IPS-18a (cell line): Measurements from ENCODE around the gene SCAPER.
"Not testable (repeated sequence)": the region's sequence is repeated elsewhere in the genome, so short reads cannot be mapped to it uniquely, and the experiment has no call there.

ENCODE experiments used
- H3K27ac ChIP-seq: one replicate; pipeline ENCODE4 v1.5.1; 2013; ENCODE audit warnings: low read length
- H3K27me3 ChIP-seq: one replicate; pipeline ENCODE4 v1.6.1; 2013; ENCODE audit warnings: mild to moderate bottlenecking, low read length; ENCODE audit not compliant: control insufficient read depth, insufficient read depth
- H3K36me3 ChIP-seq: one replicate; pipeline ENCODE4 v1.6.1; 2013; ENCODE audit warnings: low read depth, low read length; ENCODE audit not compliant: control insufficient read depth
- H3K4me1 ChIP-seq: one replicate; pipeline ENCODE4 v1.6.1; 2013; ENCODE audit warnings: low read depth, low read length; ENCODE audit not compliant: control insufficient read depth
- H3K4me3 ChIP-seq: one replicate; pipeline ENCODE4 v1.5.1; 2013; ENCODE audit warnings: low read length
- H3K9ac ChIP-seq: one replicate; pipeline ENCODE4 v1.6.1; 2013; ENCODE audit warnings: mild to moderate bottlenecking, low read length, moderate library complexity
- H3K9me3 ChIP-seq: one replicate; pipeline ENCODE4 v1.6.1; 2013; ENCODE audit warnings: low read depth, low read length; ENCODE audit not compliant: control insufficient read depth

SCAPER gene

GRCh38 chr15:76297951-76298350, 607.2 kb downstream of the SCAPER start:
- H3K9ac ChIP-seq, H3K4me1 ChIP-seq, H3K9me3 ChIP-seq, H3K27me3 ChIP-seq, H3K36me3 ChIP-seq, H3K4me3 ChIP-seq, H3K27ac ChIP-seq: not testable (repeated sequence)
